Activated T-cell treated with anti-CD3 and anti-CD28 coated beads, Interleukin-2, amount 50 U/mL, for 48 hours (primary cell): ENCODE results near the gene CYTH1.

Source experiments
- DNase-seq, 2 experiments: peaks; one replicate each; pipeline ENCODE4 v3.0.0-alpha.2; 2020

Gene CYTH1

GRCh38 chr17:78665952-78666920, 115.8 kb downstream of the CYTH1 start:
- DNase-seq: peak; percentile 60 to 63

GRCh38 chr17:78665387-78665951, 116.6 kb downstream of the CYTH1 start:
- DNase-seq: no peak

GRCh38 chr17:78664476-78665386, 117.3 kb downstream of the CYTH1 start:
- no peak for DNase-seq

GRCh38 chr17:78661093-78661770, 120.8 kb downstream of the CYTH1 start:
- DNase-seq: no peak

- no peak for DNase-seq
Measured at GRCh38 chr17:78659546-78659945, 122.5 kb downstream of the CYTH1 start.

- DNase-seq: no peak
Measured at GRCh38 chr17:78658281-78658785, 123.7 kb downstream of the CYTH1 start.

GRCh38 chr17:78655251-78655940, 126.7 kb downstream of the CYTH1 start:
- no peak for DNase-seq

GRCh38 chr17:78654325-78654724, 127.7 kb downstream of the CYTH1 start:
- no peak for DNase-seq

- no peak for DNase-seq
Measured at GRCh38 chr17:78653382-78653781, 128.7 kb downstream of the CYTH1 start.

GRCh38 chr17:78652913-78653312, 129.2 kb downstream of the CYTH1 start:
- DNase-seq: no peak

GRCh38 chr17:78652024-78652423, 130.0 kb downstream of the CYTH1 start:
- no peak for DNase-seq

- DNase-seq: no peak
Measured at GRCh38 chr17:78651554-78651953, 130.5 kb downstream of the CYTH1 start.

GRCh38 chr17:78650093-78650715, 131.9 kb downstream of the CYTH1 start:
- no peak for DNase-seq

- no peak for DNase-seq
Measured at GRCh38 chr17:78648293-78648692, 133.8 kb downstream of the CYTH1 start.

GRCh38 chr17:78647032-78647431, 135.0 kb downstream of the CYTH1 start:
- DNase-seq: no peak

GRCh38 chr17:78645421-78646295, 136.4 kb downstream of the CYTH1 start:
- DNase-seq: peak; percentile 63 to 74

- DNase-seq: no peak
Measured at GRCh38 chr17:78644931-78645351, 137.1 kb downstream of the CYTH1 start.

GRCh38 chr17:78644224-78644623, 137.8 kb downstream of the CYTH1 start:
- no peak for DNase-seq

- no peak for DNase-seq
Measured at GRCh38 chr17:78643326-78643725, 138.7 kb downstream of the CYTH1 start.

GRCh38 chr17:78642707-78643106, 139.4 kb downstream of the CYTH1 start:
- DNase-seq: no peak
